ENCODE results near the gene LCN10. TPM values are rescaled to one million over a fixed set of nuclear protein-coding genes. Genes with fewer than 3 reads are reported as not detected.

The LCN10 gene
- polyA plus RNA-seq, 3 donors: 0.16 TPM; not detected in 2

GRCh38 chr9:136697821-136698526 lies 44.8 kb downstream of the LCN10 start:
- H2AFZ ChIP-seq (ENCODE audit: insufficient read depth, low read depth, low read length, poor library complexity, severe bottlenecking): no peak overlapping the region
- no peak for TF ChIP-seq CTCF (IDR thresholded peaks at IDR 0.05)
- H3K9me3 ChIP-seq (replicated peaks in 1 of 2; ENCODE audit: control insufficient read depth in 1 of 2, insufficient read depth in 1 of 2, low read length in 2 of 2): no peaks in the 10 kb centered on the region
- DNase-seq: peak; percentile 76 to 90 (median 82)
- H3K27me3 Mint-ChIP-seq (ENCODE audit: low read depth in 3 of 3): peaks cover 10 to 33% (median 20%) of the 10 kb centered on the region in 3 donors
- peak overlapping the region; percentile 77 to 89 for H3K27ac ChIP-seq (ENCODE audit: low read depth in 1 of 2, low read length in 2 of 2)
- 33% methylated on average over 12 of the region's 20 CpGs for WGBS (ENCODE audit: insufficient coverage)
- peak overlapping the region; percentile 91 to 95 (median 93) for H3K27ac Mint-ChIP-seq
- no peaks in the 10 kb centered on the region for H3K36me3 ChIP-seq (replicated peaks in 1 of 2; ENCODE audit: control insufficient read depth in 1 of 2, insufficient read depth in 2 of 2, low read length in 2 of 2)
- peak overlapping the region; percentile 60 for H3K4me2 ChIP-seq (replicated peaks; ENCODE audit: extremely low read depth, low read length, poor library complexity, severe bottlenecking)
- H3K4me3 Mint-ChIP-seq: peak overlapping the region in 1 of 2 donors; percentile 72
- H3K79me2 ChIP-seq (ENCODE audit: insufficient read depth, low read length): no peaks in the 10 kb centered on the region
- intact Hi-C loops (cut with micrococcal nuclease): loop anchor here in 1 of 2 donors (5.0 kb wide), 1 partner anchor 51 kb away; no protein-coding TSS in a partner anchor
- peaks cover 0 to 6% (median 0%) of the 10 kb centered on the region in 7 donors for H3K9me3 Mint-ChIP-seq
- no peaks in the 10 kb centered on the region for H4K20me1 ChIP-seq (ENCODE audit: insufficient read depth, low read length)
- H3K9ac ChIP-seq (ENCODE audit: insufficient read depth, low read length, poor library complexity, severe bottlenecking): peak overlapping the region; percentile 55
- peaks cover 0 to 2% of the 10 kb centered on the region in 2 donors for H3K36me3 Mint-ChIP-seq
- H3K4me1 ChIP-seq (ENCODE audit: control insufficient read depth in 1 of 2, insufficient read depth in 2 of 2, low read length in 2 of 2): peaks cover 74 to 80% of the 10 kb centered on the region in 2 donors
- H3K27me3 ChIP-seq (ENCODE audit: control insufficient read depth in 2 of 2, insufficient read depth in 2 of 2, low read length in 2 of 2): peaks cover 2 to 12% of the 10 kb centered on the region in 2 donors
- peaks cover 62% of the 10 kb centered on the region for H3K4me1 Mint-ChIP-seq
- H3K4me3 ChIP-seq (replicated peaks in 1 of 3; ENCODE audit: low read depth in 2 of 3, low read length in 3 of 3): peak overlapping the region in 1 of 3 experiments; percentile 40

- peaks cover 0 to 2% of the 10 kb centered on the region in 2 donors for H3K36me3 Mint-ChIP-seq
- H3K27me3 Mint-ChIP-seq (ENCODE audit: low read depth in 3 of 3): peaks cover 9 to 27% (median 17%) of the 10 kb centered on the region in 3 donors
- peak overlapping the region; percentile 55 for H3K9ac ChIP-seq (ENCODE audit: insufficient read depth, low read length, poor library complexity, severe bottlenecking)
- no peaks in the 10 kb centered on the region for H3K9me3 ChIP-seq (replicated peaks in 1 of 2; ENCODE audit: control insufficient read depth in 1 of 2, insufficient read depth in 1 of 2, low read length in 2 of 2)
- H3K4me3 ChIP-seq (replicated peaks in 1 of 3; ENCODE audit: low read depth in 2 of 3, low read length in 3 of 3): peak overlapping the region in 1 of 3 experiments; percentile 40
- peaks cover 60% of the 10 kb centered on the region for H3K4me1 Mint-ChIP-seq
- H3K27me3 ChIP-seq (ENCODE audit: control insufficient read depth in 2 of 2, insufficient read depth in 2 of 2, low read length in 2 of 2): peaks cover 2 to 12% of the 10 kb centered on the region in 2 donors
- peak overlapping the region; percentile 60 for H3K4me2 ChIP-seq (replicated peaks; ENCODE audit: extremely low read depth, low read length, poor library complexity, severe bottlenecking)
- H3K9me3 Mint-ChIP-seq: peaks cover 0 to 5% (median 0%) of the 10 kb centered on the region in 7 donors
- no peaks in the 10 kb centered on the region for H4K20me1 ChIP-seq (ENCODE audit: insufficient read depth, low read length)
- peaks cover 73 to 78% of the 10 kb centered on the region in 2 donors for H3K4me1 ChIP-seq (ENCODE audit: control insufficient read depth in 1 of 2, insufficient read depth in 2 of 2, low read length in 2 of 2)
- H3K36me3 ChIP-seq (replicated peaks in 1 of 2; ENCODE audit: control insufficient read depth in 1 of 2, insufficient read depth in 2 of 2, low read length in 2 of 2): no peaks in the 10 kb centered on the region
- no peaks in the 10 kb centered on the region for H3K79me2 ChIP-seq (ENCODE audit: insufficient read depth, low read length)
- peak overlapping the region; percentile 91 to 95 (median 93) for H3K27ac Mint-ChIP-seq
- DNase-seq: no peak
- H2AFZ ChIP-seq (ENCODE audit: insufficient read depth, low read depth, low read length, poor library complexity, severe bottlenecking): no peak overlapping the region
- peak overlapping the region; percentile 77 to 89 for H3K27ac ChIP-seq (ENCODE audit: low read depth in 1 of 2, low read length in 2 of 2)
- WGBS (ENCODE audit: insufficient coverage): 82% methylated on average over 23 of the region's 23 CpGs
- intact Hi-C loops (cut with micrococcal nuclease): loop anchor here in 1 of 2 donors (5.0 kb wide), 1 partner anchor 50 kb away; no protein-coding TSS in a partner anchor
- no peak for TF ChIP-seq CTCF (IDR thresholded peaks at IDR 0.05)
- H3K4me3 Mint-ChIP-seq: peak overlapping the region in 1 of 2 donors; percentile 72
Observed at GRCh38 chr9:136697146-136697820, 45.5 kb downstream of the LCN10 start.

Measured in CD14-positive monocyte (primary cell).